Right atrium auricular region (tissue), 2 donors: ENCODE results near the gene INPP5A. TPM values are rescaled to one million over a fixed set of nuclear protein-coding genes. Genes with fewer than 3 reads are reported as not detected.

Source experiments
- DNase-seq: peaks from one replicate; pipeline ENCODE4 v3.0.0-alpha.2; 2019; ENCODE audit warnings: low spot score
- H3K27ac ChIP-seq, 2 donors: fragments of 200-600 bp; sonication (generic); 1 replicate in 1 of 2; 2 replicates in 1 of 2; pipeline ENCODE4 v1.5.1; 2016 to 2019
- H3K27me3 ChIP-seq, 2 donors: fragments of 200-600 bp; sonication (generic); one replicate each; pipeline versions ENCODE4 v1.5.1 to v1.6.0; 2017 to 2019
- H3K36me3 ChIP-seq: fragments of 200-600 bp; sonication (generic); one replicate; pipeline ENCODE4 v1.5.1; 2016
- H3K4me1 ChIP-seq, 2 donors: fragments of 200-600 bp; sonication (generic); one replicate each; pipeline versions ENCODE4 v1.5.1 to v1.6.0; 2017 to 2019
- H3K4me3 ChIP-seq, 2 donors: fragments of 200-600 bp; sonication (generic); 1 replicate in 1 of 2; 2 replicates in 1 of 2; pipeline ENCODE4 v1.5.1; 2017 to 2019; ENCODE audit warnings: mild to moderate bottlenecking in 1 of 2, moderate library complexity in 1 of 2
- H3K9me3 ChIP-seq, 2 donors: fragments of 200-600 bp; sonication (generic); one replicate each; pipeline ENCODE4 v1.5.1; 2019
- total RNA-seq, 2 donors: library from RNA; depleted of rRNA; stranded (reverse); fragments of >200 nt; gene quantifications; one replicate each; pipeline ENCODE4 v1.1.0, GENCODE V29; 2016
- TF ChIP-seq, protein P1 (sequence below), 2 donors: fragments of 200-600 bp; sonication (generic); IDR thresholded peaks; one replicate each; pipeline ENCODE4 v1.5.1; 2019; ENCODE audit warnings: antibody characterized with exemption in 2 of 2

The INPP5A gene
- total RNA-seq, 2 donors from 2014 or later = 116 to 143 TPM

DNA sequence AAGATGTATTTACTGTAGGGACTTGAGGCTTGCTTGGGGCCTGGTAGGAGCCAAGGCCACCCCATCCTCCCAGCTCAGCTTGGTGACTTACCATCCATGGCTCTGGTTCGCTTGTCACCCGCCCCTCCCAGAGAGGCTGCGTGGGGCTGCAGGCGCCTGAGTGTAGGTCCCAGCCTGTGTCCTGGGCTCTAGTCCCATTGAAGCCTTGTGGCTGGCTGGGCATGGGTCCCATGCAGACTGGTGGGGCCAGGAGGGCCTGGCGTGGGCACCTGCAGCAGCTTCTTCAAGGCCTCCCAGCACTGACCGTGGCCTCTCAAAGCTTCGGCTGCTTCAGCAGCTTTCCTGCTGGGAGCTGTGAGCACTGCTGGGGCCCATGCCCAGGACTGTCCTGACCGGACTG, 118.1 kb downstream of the INPP5A start:
- TF ChIP-seq, protein P1, sequence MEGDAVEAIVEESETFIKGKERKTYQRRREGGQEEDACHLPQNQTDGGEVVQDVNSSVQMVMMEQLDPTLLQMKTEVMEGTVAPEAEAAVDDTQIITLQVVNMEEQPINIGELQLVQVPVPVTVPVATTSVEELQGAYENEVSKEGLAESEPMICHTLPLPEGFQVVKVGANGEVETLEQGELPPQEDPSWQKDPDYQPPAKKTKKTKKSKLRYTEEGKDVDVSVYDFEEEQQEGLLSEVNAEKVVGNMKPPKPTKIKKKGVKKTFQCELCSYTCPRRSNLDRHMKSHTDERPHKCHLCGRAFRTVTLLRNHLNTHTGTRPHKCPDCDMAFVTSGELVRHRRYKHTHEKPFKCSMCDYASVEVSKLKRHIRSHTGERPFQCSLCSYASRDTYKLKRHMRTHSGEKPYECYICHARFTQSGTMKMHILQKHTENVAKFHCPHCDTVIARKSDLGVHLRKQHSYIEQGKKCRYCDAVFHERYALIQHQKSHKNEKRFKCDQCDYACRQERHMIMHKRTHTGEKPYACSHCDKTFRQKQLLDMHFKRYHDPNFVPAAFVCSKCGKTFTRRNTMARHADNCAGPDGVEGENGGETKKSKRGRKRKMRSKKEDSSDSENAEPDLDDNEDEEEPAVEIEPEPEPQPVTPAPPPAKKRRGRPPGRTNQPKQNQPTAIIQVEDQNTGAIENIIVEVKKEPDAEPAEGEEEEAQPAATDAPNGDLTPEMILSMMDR (IDR thresholded peaks at IDR 0.05) = no peak
- no peak overlapping the region for H3K4me3 ChIP-seq
- H3K27ac ChIP-seq = no peak overlapping the region
- peaks cover 0 to 5% of the 10 kb centered on the region in 2 donors for H3K4me1 ChIP-seq
- peaks cover 17% of the 10 kb centered on the region for H3K36me3 ChIP-seq
- no peaks in the 10 kb centered on the region for H3K9me3 ChIP-seq
- no peaks in the 10 kb centered on the region for H3K27me3 ChIP-seq
- DNase-seq = no peak

GRCh38 chr10:132656283-132657126, 118.9 kb downstream of the INPP5A start:
- H3K4me3 ChIP-seq = no peak overlapping the region
- no peaks in the 10 kb centered on the region for H3K27me3 ChIP-seq
- no peak overlapping the region for H3K27ac ChIP-seq
- DNase-seq = no peak
- peaks cover 0 to 5% of the 10 kb centered on the region in 2 donors for H3K4me1 ChIP-seq
- peaks cover 17% of the 10 kb centered on the region for H3K36me3 ChIP-seq
- TF ChIP-seq, protein P1 (IDR thresholded peaks at IDR 0.05) = no peak
- H3K9me3 ChIP-seq = no peaks in the 10 kb centered on the region

DNA sequence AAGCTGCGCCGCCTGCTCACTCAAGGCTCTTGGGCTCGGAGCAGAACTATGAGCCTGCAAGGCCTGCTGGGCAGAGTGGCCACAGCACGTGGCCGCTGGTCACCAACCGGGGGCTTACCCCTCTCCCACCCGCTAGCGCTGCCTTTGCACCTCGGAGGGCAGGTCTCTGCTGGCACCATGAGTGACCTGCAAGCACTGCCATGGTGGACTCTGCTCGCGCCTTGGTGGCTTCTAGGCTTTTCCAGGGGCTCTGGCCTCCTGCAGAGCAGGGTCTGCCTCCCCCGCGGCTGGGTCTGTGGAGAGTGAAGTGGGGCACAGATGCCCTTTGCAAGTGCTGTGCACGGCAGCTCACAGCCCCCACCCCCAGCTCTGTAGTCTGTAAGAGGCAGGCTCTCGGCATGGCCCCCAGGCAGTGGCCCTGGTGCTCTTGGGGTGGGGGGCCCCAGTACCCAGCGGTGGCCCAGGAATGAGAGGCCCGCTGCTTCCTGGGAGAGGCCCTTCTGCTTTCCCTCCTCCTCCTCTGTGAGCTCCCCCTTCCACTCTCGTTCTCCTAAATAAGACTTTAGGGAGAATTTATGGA, 119.6 kb downstream of the INPP5A start:
- Histone ChIP-seq H3K4me1 (peaks cover 0 to 5% of the 10 kb centered on the region in 2 donors), H3K4me3 (no peak overlapping the region), H3K36me3 (peaks cover 16% of the 10 kb centered on the region), H3K27me3 (no peaks in the 10 kb centered on the region), H3K27ac (no peak overlapping the region), H3K9me3 (no peaks in the 10 kb centered on the region)
- DNase-seq = no peak
- TF ChIP-seq, protein P1 (IDR thresholded peaks at IDR 0.05) = no peak

DNA sequence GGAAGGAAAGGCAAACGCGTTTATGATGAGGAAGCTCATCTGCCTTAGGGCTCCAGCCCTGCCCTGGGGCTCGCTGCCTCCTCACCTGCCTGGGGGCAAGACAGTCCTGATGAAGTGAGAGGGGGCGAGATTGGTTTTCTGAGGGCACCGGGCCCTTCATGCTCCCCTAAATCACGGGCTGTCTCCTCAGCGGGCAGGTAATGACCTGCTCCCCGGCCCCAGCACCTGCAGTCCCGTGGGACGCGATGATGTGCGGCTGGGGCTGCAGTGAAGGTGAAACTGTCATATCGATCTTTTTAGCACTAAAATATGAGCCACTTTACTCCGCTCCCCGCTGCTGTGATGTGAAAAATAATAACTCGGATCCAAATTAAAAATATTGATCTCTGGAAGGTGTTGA, 120.2 kb downstream of the INPP5A start:
- Histone ChIP-seq H3K36me3 (peaks cover 11% of the 10 kb centered on the region), H3K4me1 (peaks cover 0 to 5% of the 10 kb centered on the region in 2 donors), H3K9me3 (no peaks in the 10 kb centered on the region), H3K27me3 (no peaks in the 10 kb centered on the region), H3K4me3 (no peak overlapping the region), H3K27ac (no peak overlapping the region)
- DNase-seq = no peak
- TF ChIP-seq, protein P1 (IDR thresholded peaks at IDR 0.05) = no peak

- TF ChIP-seq, protein P1 (IDR thresholded peaks at IDR 0.05) = no peak
- Histone ChIP-seq H3K27me3 (no peaks in the 10 kb centered on the region), H3K4me1 (peaks cover 0 to 5% of the 10 kb centered on the region in 2 donors), H3K9me3 (no peaks in the 10 kb centered on the region), H3K4me3 (no peak overlapping the region), H3K36me3 (peaks cover 6% of the 10 kb centered on the region), H3K27ac (no peak overlapping the region)
- no peak for DNase-seq
Measured at GRCh38 chr10:132658546-132659205, 121.1 kb downstream of the INPP5A start.
